SH-SY5Y (cell line): ENCODE data around the gene OR2AG1.

Experiments used
- GATA2 ChIP-seq: IDR thresholded peaks from 2 replicates; pipeline ENCODE4 v1.6.1; 2011; ENCODE audit warnings: mild to moderate bottlenecking, low read depth, low read length
- GATA3 ChIP-seq: IDR thresholded peaks from 2 replicates; pipeline ENCODE4 v1.6.1; 2011; ENCODE audit warnings: low read depth, mild to moderate bottlenecking, low read length, moderate library complexity

- no peak for TF ChIP-seq GATA2
- TF ChIP-seq GATA3: no peak
These were observed 34.9 kb downstream of the OR2AG1 start for GRCh38 chr11:6817694-6818093.
